ELF-1 (cell line): Measurements from ENCODE around the gene P3H4.

Experiments used
- DNase-seq: peaks from one replicate; pipeline ENCODE4 v3.0.0-alpha.2; 2016; ENCODE audit warnings: low read depth, low spot score

Gene P3H4

GRCh38 chr17:41821776-41822175, 10.0 kb upstream of the P3H4 start:
- DNase-seq, result no peak

DNA sequence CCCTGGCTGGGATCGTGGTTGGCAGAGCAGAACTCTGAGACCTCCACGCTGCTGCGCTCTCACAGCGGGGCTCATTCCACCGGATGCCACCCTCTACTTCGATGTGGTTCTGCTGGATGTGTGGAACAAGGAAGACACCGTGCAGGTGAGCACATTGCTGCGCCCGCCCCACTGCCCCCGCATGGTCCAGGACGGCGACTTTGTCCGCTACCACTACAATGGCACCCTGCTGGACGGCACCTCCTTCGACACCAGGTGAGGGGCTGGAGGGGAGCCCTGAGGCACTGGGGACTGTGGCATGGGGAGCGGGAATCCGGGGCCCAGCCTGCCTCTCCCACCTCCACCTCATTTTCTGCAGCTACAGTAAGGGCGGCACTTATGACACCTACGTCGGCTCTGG, 6.3 kb upstream of the P3H4 start:
- no peak for DNase-seq

GRCh38 chr17:41816637-41817320, 5.0 kb upstream of the P3H4 start:
- DNase-seq, result no peak

DNA sequence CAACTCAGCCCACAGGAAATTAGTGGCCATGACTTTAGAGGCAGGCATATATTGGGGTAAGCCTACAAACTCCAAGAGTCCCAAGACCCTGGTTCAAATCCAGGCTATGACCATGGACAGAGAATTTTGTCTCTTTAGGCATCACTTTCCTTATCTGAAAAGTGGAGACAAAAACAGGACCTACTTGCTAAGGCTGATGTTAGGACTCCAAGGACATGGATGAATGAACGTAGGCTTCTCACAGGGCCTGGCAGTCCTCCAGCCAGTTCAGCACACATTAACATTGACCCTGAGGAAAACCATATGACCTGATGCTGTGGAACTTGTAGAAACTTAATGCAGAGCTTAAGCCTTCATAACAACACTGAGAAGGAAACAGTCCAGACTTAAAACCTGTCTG, 2.4 kb upstream of the P3H4 start:
- no peak for DNase-seq

DNA sequence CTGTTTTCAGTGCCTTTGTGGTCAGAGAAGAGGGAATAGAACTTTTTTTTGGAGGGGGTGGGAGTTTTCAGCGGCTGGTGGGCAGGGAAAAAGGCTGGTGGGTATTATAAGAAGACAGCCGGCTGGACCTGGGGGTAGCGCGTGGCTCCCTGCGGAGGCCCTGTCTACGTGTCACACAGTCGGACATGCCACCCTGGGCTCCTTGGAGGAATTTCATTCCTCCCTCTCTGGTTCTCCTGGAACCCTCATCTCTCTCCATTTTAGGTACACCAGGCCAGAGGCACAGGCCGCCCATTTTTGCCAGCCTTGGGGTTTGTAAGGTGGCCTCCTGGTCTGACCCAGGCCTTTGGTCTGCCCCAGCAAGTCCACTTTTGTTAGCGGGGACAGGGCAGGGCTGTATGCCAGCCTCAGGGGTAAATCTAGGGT, 2.0 kb upstream of the P3H4 start:
- no peak for DNase-seq

GRCh38 chr17:41813152-41813680, 1.5 kb upstream of the P3H4 start:
- DNase-seq, result no peak

- peak; percentile 96 for DNase-seq
Measured at GRCh38 chr17:41812381-41813151, 817 bp upstream of the P3H4 start, which contains the start of gene FKBP10. Gene FKBP10, plus strand, starts transcription at chr17:41813004. Its CDS starts 31 bp downstream, at chr17:41813035.

GRCh38 chr17:41810659-41811548, 845 bp downstream of the P3H4 start:
- DNase-seq, result peak; percentile 48

GRCh38 chr17:41806685-41807445, 4.9 kb downstream of the P3H4 start:
- DNase-seq, result no peak

DNA sequence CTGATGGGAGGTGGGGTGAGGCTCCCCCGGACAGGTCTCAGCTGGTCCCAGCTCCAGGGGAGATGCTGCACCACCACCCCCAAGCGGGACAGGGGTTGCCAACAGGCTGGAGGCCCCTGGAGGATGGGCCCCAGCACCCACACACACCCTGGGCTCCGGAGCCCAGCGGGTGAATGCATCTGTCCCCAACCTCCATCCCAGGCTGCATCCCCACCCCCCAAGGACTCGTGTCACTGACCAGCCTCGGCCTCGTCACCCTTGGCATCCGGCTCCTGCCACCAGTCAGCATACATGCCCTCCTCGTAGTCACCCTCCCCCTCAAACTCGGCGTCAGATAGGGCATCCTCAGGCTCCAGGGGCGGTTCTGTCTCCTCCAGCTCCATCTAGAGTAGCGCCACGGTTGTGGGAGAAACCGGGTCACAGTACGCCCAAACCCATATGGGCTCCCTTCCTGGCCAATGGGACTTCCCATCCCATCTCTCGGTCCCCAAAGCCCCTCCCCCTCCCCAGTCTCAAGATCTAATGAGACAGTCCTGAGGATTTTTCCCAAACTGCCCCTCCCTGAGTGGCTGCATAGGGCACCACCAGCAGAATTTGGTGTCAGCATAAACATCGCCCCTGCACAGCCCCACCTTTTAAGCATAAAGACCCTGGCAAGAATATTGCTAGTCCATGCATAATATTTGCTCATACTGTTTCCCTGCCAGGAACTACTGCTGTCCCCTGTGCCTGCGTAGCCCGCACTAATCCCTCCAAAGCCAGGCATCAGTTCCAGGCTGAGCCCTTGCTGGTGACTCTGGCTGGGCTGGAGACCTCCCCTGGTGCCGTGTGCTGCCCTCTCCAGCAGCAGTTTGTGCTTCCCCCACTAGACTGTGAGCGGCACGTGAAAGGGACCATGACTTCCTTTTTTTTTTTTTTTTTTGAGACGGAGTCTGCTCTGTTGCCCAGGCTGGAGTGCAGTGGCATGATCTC, 8.4 kb downstream of the P3H4 start:
- peak; percentile 33 for DNase-seq

GRCh38 chr17:41801374-41802271, 10.1 kb downstream of the P3H4 start:
- peak; percentile 92 for DNase-seq

DNA sequence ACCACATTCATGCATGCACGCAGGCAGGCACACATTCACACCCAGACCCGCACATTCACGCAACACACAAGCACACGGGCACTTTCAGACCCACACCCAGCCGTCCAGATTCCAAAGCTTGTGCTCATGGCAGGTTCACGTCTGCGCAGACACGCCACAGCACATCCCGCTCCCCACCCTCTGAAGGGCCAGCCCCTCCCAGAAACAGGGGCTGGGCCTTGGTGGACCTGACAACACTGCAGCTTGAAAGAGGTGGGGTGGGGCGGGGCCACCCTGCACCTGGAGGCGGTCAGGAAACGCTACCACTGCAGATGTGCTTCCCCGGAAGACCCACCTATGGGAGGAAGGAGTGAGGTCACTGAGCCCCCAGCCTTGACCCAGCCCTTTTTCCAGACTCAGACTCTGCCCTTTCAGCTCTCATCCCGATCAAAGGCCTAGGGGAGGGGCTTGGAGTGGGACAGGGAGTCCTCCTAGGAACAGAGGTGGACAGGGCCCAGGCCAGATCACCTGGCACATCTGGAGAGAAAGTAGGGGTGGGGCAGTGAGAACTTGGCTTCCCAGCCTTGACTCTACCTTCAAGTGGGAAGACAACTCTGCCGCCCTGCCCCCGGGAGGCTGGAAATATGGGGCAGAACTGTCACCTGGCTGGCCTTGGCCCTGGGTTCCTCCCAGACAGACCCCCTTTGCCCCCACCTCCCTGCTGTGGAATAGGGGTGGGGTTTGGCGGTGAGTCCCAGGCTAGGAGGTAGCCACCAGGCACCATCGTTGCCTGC, 11.0 kb downstream of the P3H4 start:
- DNase-seq, result peak; percentile 98

- DNase-seq, result no peak
Measured at GRCh38 chr17:41799366-41799765, 12.4 kb downstream of the P3H4 start.

DNA sequence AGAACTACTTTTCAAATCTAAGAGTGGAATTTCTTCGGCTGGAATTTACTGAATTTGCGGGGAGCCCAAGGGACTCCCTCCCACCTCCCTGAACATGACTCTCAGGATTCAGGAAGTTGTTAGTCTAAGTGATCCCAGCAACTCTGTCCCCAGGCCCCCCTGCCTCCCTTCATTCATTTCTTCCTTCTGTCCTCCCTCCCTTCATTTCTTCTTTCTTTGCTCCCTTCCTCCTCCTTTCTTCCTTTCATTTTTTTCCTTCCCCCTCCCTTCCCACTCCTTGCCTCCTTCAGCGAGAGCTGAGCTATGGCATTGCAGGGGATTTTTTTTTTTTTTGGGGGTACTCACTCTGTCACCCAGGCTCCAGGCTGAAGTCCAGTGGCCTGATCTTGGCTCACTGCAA, 14.4 kb downstream of the P3H4 start:
- no peak for DNase-seq

- peak; percentile 47 for DNase-seq
Measured at GRCh38 chr17:41796121-41796895, 15.4 kb downstream of the P3H4 start.

DNA sequence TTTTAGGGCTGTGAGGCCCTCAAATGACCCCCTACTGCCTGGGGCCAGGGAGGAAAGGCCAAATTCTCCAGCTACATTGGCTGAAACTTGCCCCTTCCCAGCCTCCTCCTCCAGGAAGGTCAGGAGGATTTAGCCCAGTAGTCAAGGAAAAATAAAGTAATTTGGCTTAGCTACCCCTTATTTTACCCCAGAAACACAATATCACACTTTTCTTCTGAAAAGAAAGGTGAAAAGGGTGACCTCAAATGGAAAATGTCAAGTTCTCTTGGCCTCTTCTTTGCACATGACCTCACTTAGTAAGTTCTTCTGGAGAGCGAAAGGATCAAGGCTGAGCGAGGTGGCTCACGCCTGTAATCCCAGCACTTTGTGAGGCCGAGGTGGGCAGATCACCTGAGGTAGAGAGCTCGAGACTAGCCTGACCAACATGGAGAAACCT, 17.2 kb downstream of the P3H4 start:
- DNase-seq, result no peak
